HTR-8/SVneo (cell line): Measurements from ENCODE around the gene CHRNB1.

ENCODE experiments used
- DNase-seq: peaks from one replicate; pipeline ENCODE4 v3.0.0; 2011; ENCODE audit warnings: low spot score, mixed read lengths; ENCODE audit not compliant: insufficient read length
- FAIRE-seq: peaks from 2 replicates; lab custom pipeline; 2011; peaks lifted over from hg19 to GRCh38; lab: Jason Lieb, UNC

Gene CHRNB1

GRCh38 chr17:7444682-7445618, at the start of gene CHRNB1:
TSS of gene CHRNB1 (plus strand) at chr17:7445061. CDS start at chr17:7445128, 67 bp downstream.
- FAIRE-seq (peak; percentile 98), DNase-seq (peak; percentile 88)

- DNase-seq (no peak), FAIRE-seq (no peak)
These were observed 48.7 kb upstream of the CHRNB1 start for GRCh38 chr17:7396147-7396546.

- FAIRE-seq, result no peak
- DNase-seq, result no peak
These were observed 46.2 kb upstream of the CHRNB1 start for GRCh38 chr17:7398612-7399011.

GRCh38 chr17:7403043-7403726, 41.7 kb upstream of the CHRNB1 start:
- peak; percentile 9 for FAIRE-seq
- no peak for DNase-seq

GRCh38 chr17:7403727-7403976, 41.2 kb upstream of the CHRNB1 start:
- no peak for FAIRE-seq
- peak; percentile 85 for DNase-seq

- FAIRE-seq, result peak; percentile 98
- peak; percentile 99 for DNase-seq
These were observed 40.7 kb upstream of the CHRNB1 start, which contains the start of gene TMEM256 for GRCh38 chr17:7403977-7404736. TSS of gene TMEM256 (minus strand) at chr17:7404097. CDS start at chr17:7404084, 13 bp downstream.

GRCh38 chr17:7404737-7405349, 40.0 kb upstream of the CHRNB1 start:
- FAIRE-seq, result no peak
- peak; percentile 81 for DNase-seq

GRCh38 chr17:7405350-7406234, 39.3 kb upstream of the CHRNB1 start:
- no peak for DNase-seq
- FAIRE-seq, result no peak

- DNase-seq (no peak), FAIRE-seq (no peak)
These were observed 38.5 kb upstream of the CHRNB1 start for GRCh38 chr17:7406235-7406825.

- FAIRE-seq (no peak), DNase-seq (no peak)
These were observed 37.8 kb upstream of the CHRNB1 start for GRCh38 chr17:7407082-7407481.

- DNase-seq, result no peak
- FAIRE-seq, result no peak
These were observed 37.2 kb upstream of the CHRNB1 start, which contains the start of gene NLGN2 for GRCh38 chr17:7407485-7408251. TSS of gene NLGN2 (plus strand) at chr17:7407845. CDS start at chr17:7408256, 411 bp downstream.

- DNase-seq (no peak), FAIRE-seq (no peak)
These were observed 36.6 kb upstream of the CHRNB1 start for GRCh38 chr17:7408252-7408727.

GRCh38 chr17:7408863-7409262, 36.0 kb upstream of the CHRNB1 start:
- FAIRE-seq (no peak), DNase-seq (no peak)

GRCh38 chr17:7409716-7410115, 35.1 kb upstream of the CHRNB1 start:
- no peak for DNase-seq
- FAIRE-seq, result no peak

- no peak for FAIRE-seq
- no peak for DNase-seq
These were observed 34.0 kb upstream of the CHRNB1 start for GRCh38 chr17:7410634-7411426.

GRCh38 chr17:7411427-7411750, 33.5 kb upstream of the CHRNB1 start:
- no peak for DNase-seq
- FAIRE-seq, result no peak

- peak; percentile 16 for FAIRE-seq
These were observed 31.4 kb upstream of the CHRNB1 start for GRCh38 chr17:7413346-7413985.

More at GRCh38 chr17:7413346-7413985, 31.4 kb upstream of the CHRNB1 start:
- peak; percentile 45 for DNase-seq
